Measurements from ENCODE around the gene TDRD9. TPM values are rescaled to one million over a fixed set of nuclear protein-coding genes. Genes with fewer than 3 reads are reported as not detected.
A peak's percentile ranks its signal among the peaks of the same experiment; 100 is the strongest.
"Not testable (repeated sequence)": the region's sequence is repeated elsewhere in the genome, so short reads cannot be mapped to it uniquely, and the experiment has no call there.

Gene TDRD9
- total RNA-seq, 2 experiments from 2014 or later = 1.1 to 1.2 TPM

DNA sequence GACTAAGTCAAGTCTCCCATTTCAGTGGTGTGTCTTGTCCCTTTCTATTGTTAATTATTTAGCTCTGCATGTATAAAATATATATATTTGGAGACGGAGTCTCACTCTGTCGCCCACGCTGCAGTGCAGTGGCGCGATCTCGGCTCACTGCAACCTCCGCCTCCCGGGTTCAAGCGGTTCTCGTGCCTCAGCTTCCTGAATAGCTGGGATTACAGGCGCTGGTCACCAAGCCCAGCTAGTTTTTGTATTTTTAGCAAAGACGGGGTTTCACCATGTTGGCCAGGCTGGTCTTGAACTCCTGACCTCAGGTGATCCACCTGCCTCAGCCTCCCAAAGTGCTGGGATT lies 6.4 kb upstream of the TDRD9 start:
- not testable (repeated sequence) for ATAC-seq; H3K9me3 Mint-ChIP-seq (ENCODE audit: low read depth); H3K27ac Mint-ChIP-seq; DNase-seq; H3K36me3 Mint-ChIP-seq; H3K27me3 Mint-ChIP-seq
- peaks cover 12% of the 10 kb centered on the region for H3K4me1 Mint-ChIP-seq
- CTCF ChIA-PET = interaction anchor here (0.7 to 7.8 kb wide), 8 partner anchors 9 to 285 kb away, joined by 3 to 62 read pairs (median 6); no protein-coding TSS in a partner anchor
- H3K4me3 Mint-ChIP-seq = peak overlapping the region; percentile 92

DNA sequence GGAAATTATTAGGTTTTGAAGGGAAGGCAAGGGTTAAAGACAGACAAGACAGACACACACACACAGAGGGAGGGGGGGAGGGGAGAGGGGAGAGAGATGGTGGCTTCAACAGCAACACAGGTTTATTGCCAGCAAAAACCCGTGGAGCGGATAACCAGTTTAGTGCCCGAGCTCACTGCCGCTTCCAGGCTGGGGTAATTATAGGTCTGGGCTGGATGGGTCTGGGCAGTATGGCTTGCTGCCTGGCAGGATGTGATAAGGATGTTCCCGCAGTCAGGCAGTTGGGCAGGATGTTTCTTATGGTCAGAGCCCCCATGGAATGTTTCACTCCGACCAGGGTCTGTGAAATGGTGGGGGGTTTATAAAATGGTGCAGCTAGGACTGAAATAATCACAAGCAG lies 4.4 kb upstream of the TDRD9 start:
- ATAC-seq (no peak), DNase-seq (no peak)
- Mint-ChIP-seq H3K9me3 (ENCODE audit: low read depth) (no peaks in the 10 kb centered on the region), H3K27me3 (peaks cover 7% of the 10 kb centered on the region), H3K36me3 (peaks cover 4% of the 10 kb centered on the region), H3K4me1 (peaks cover 9% of the 10 kb centered on the region), H3K4me3 (no peak overlapping the region), H3K27ac (no peak overlapping the region)
- CTCF ChIA-PET = interaction anchor here (7.8 kb wide), 1 partner anchor 14 kb away, joined by 62 read pairs; no protein-coding TSS in a partner anchor

DNA sequence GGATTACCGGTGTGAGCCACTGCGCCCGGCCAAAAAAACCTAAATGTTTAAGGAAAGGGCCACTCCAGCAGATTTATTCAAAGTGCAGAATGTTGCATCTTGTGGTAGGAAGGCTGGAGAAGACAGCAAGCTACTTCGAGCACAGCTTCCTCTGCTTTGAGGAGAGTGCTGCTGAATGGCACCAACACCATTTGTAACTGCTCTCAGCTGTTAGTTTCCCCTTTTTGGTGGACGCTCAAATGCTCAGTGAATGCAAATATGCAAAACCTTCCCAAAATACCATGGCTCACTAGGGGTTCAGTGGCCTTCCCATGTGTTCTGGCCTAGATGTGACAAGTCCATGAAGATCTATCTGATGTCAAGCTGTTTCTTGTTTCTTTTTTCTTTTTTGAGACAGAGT lies 2.9 kb upstream of the TDRD9 start:
- Mint-ChIP-seq H3K27me3 (peaks cover 7% of the 10 kb centered on the region), H3K36me3 (no peaks in the 10 kb centered on the region), H3K4me3 (no peak overlapping the region), H3K9me3 (ENCODE audit: low read depth) (no peaks in the 10 kb centered on the region), H3K4me1 (peaks cover 4% of the 10 kb centered on the region), H3K27ac (no peak overlapping the region)
- DNase-seq (no peak), ATAC-seq (no peak)
- CTCF ChIA-PET = no interaction called here

DNA sequence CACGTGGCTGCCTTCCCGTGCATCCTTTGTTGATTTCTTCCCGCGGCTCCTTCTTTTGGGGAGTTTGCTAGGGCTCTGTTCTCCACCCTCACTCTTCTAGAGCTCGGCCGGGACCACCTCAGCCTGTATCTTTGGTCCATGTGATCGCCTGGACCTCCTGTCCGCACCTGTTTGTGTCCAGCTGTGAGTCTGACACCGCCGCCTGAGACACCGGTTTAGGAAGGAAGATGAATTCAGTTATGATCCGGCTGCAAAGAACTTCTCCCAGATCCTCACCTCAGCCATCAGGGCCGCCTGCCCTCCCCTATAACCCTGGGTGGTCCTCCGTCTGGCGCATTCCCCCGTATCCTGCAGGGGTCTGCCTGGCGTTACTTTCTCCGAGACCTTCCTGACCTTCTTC lies 690 bp upstream of the TDRD9 start:
- Mint-ChIP-seq H3K27ac (no peak overlapping the region), H3K27me3 (peaks cover 7% of the 10 kb centered on the region), H3K4me1 (peaks cover 9% of the 10 kb centered on the region), H3K36me3 (no peaks in the 10 kb centered on the region), H3K4me3 (no peak overlapping the region), H3K9me3 (ENCODE audit: low read depth) (no peaks in the 10 kb centered on the region)
- ATAC-seq = no peak
- CTCF ChIA-PET = interaction anchor here (0.7 kb wide), 1 partner anchor 17 kb away, joined by 3 read pairs; no protein-coding TSS in a partner anchor
- no peak for DNase-seq

DNA sequence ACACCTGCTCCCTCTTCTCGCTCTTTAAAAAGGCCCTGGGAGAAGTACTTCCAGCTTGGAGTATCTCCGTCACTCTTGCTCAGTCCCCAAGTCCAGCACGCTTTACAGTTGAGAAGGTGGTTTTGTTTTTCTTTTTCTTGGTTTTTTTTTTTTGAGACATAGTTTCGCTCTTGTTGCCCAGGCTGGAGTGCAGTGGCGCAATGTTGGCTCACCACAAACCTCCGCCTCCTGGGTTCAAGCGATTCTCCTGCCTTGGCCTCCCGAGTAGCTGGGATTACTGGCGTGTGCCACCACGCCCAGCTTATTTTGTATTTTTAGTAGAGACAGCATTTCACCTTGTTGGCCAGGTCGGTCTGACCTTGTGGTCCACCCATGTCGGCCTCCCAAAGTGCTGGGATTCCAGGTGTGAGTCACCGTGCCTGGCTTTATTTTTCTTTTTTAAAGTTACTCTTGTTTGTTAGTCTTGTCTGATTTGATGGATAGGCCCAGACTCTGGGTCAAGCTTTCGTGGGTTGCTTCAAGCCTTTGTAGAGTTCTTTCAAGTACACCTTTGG lies 1.9 kb downstream of the TDRD9 start:
- DNase-seq = no peak
- Mint-ChIP-seq H3K36me3 (no peaks in the 10 kb centered on the region), H3K4me3 (no peak overlapping the region), H3K27ac (no peak overlapping the region), H3K9me3 (ENCODE audit: low read depth) (no peaks in the 10 kb centered on the region), H3K4me1 (peaks cover 18% of the 10 kb centered on the region), H3K27me3 (no peaks in the 10 kb centered on the region)
- CTCF ChIA-PET = interaction anchor here (0.6 to 3.4 kb wide), 4 partner anchors 9 to 54 kb away, joined by 3 to 18 read pairs (median 3); a partner anchor contains a TSS
- ATAC-seq = no peak

DNA sequence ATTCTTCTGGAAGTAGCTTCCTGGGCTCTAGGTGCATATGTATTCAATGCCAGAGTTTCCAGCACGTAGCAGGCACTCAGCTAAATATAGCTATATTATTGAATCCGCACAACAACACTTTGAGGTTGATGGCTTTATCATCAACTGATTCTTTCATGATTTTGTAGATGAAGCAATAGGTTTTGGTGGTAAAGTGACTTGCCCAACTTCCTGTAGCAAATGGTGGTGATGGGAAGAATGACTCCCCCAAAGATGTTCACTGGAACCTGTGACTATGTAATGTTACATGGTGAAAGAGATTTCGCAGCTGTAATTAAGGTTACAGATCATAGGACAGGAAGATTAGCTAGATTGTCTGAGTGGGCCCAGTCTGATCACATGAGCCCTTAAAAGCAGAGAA lies 3.2 kb downstream of the TDRD9 start:
- ATAC-seq (peak; percentile 49), DNase-seq (no peak)
- no peaks in the 10 kb centered on the region for H3K36me3 Mint-ChIP-seq
- no peaks in the 10 kb centered on the region for H3K9me3 Mint-ChIP-seq (ENCODE audit: low read depth)
- CTCF ChIA-PET = interaction anchor here (1.0 to 3.4 kb wide), 3 partner anchors 10 to 31 kb away, joined by 5 to 18 read pairs (median 7); a partner anchor contains a TSS
- no peak overlapping the region for H3K4me3 Mint-ChIP-seq
- no peaks in the 10 kb centered on the region for H3K27me3 Mint-ChIP-seq
- no peak overlapping the region for H3K27ac Mint-ChIP-seq
- peaks cover 21% of the 10 kb centered on the region for H3K4me1 Mint-ChIP-seq

DNA sequence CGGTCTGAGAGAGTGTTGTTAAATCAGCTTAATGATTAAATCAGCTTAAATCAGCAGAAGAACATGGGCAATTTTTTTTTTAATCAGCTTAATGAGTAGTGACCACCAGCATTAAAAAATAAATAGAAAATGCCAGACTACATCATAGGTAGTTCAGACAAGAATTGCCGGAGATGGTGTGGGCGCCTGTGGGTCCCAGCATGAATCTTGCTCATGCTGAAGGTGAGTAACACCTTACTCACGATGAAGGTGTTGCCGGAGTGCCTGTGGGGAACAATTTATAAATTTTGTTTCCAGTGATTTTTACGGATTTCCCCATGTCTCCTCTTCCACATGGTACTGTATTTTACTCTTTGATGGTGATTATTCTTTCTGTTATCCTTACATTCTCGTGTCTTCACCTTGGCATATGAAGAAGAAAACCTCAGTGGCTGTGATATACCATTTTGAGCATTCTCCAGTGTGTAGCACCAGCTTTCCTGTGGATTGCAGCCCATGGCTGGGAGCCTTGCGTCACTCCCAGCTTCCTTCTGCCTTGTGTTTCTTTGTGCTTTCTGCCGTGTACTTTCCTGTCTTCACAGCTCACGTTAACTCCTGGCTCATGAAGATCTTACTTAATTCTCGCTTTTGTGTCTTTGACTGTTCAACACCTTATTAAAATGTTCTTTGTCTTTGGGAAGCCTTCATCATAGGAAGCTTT lies 4.7 kb downstream of the TDRD9 start:
- H3K27me3 Mint-ChIP-seq = no peaks in the 10 kb centered on the region
- ATAC-seq (no peak), DNase-seq (no peak)
- H3K9me3 Mint-ChIP-seq (ENCODE audit: low read depth) = no peaks in the 10 kb centered on the region
- CTCF ChIA-PET = interaction anchor here (1.5 to 2.7 kb wide), 3 partner anchors 12 to 32 kb away, joined by 6 to 7 read pairs (median 7); a partner anchor contains a TSS
- no peak overlapping the region for H3K4me3 Mint-ChIP-seq
- H3K36me3 Mint-ChIP-seq = no peaks in the 10 kb centered on the region
- no peak overlapping the region for H3K27ac Mint-ChIP-seq
- peaks cover 21% of the 10 kb centered on the region for H3K4me1 Mint-ChIP-seq

DNA sequence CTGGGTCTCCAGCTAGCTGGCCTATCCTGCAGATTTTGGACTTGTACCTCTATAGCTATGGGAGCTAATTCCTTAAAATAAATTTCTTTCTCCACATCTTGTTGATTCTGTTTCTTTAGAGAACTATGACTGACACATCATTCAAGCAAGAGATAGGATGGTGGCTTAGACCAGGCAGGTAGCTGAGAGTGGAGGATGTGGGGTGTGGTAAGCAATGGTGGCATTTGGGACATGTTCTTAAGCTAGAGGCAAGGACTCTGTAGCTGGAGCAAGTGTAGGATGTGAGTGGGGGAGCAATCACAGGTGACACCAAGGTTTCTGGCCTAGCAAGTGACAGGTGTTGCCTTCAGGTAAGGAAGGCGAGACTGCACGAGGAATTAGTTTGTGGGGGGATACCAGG lies 6.8 kb downstream of the TDRD9 start:
- no peaks in the 10 kb centered on the region for H3K9me3 Mint-ChIP-seq (ENCODE audit: low read depth)
- no peak overlapping the region for H3K4me3 Mint-ChIP-seq
- peaks cover 7% of the 10 kb centered on the region for H3K27me3 Mint-ChIP-seq
- ATAC-seq (peak; percentile 45), DNase-seq (no peak)
- CTCF ChIA-PET = interaction anchor here (1.0 to 1.4 kb wide), 2 partner anchors 34 to 127 kb away, joined by 3 to 4 read pairs; no protein-coding TSS in a partner anchor
- peaks cover 21% of the 10 kb centered on the region for H3K4me1 Mint-ChIP-seq
- H3K27ac Mint-ChIP-seq = no peak overlapping the region
- no peaks in the 10 kb centered on the region for H3K36me3 Mint-ChIP-seq

DNA sequence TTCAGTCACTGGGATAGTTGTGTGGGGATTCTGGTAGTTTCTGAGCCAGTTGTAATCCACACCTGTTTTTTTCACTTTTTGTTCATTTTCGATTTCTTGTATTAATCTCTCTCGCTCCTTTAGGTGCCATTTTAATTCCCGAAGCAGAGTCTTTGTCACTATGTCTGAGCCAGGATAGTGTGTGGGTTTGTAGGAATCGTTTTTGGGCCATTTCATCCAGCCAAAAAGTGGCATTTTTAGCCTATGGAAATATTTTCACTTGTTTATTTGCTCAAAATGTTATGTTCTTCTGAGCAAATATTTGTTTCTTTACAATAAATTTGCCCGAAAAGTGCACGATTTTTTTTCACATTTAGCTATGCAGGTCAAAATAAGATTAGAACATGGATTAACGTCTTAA lies 13.2 kb downstream of the TDRD9 start:
- H3K27me3 Mint-ChIP-seq = peaks cover 50% of the 10 kb centered on the region
- CTCF ChIA-PET = interaction anchor here (1.3 kb wide), 1 partner anchor 31 kb away, joined by 7 read pairs; no protein-coding TSS in a partner anchor
- H3K36me3 Mint-ChIP-seq = no peaks in the 10 kb centered on the region

DNA sequence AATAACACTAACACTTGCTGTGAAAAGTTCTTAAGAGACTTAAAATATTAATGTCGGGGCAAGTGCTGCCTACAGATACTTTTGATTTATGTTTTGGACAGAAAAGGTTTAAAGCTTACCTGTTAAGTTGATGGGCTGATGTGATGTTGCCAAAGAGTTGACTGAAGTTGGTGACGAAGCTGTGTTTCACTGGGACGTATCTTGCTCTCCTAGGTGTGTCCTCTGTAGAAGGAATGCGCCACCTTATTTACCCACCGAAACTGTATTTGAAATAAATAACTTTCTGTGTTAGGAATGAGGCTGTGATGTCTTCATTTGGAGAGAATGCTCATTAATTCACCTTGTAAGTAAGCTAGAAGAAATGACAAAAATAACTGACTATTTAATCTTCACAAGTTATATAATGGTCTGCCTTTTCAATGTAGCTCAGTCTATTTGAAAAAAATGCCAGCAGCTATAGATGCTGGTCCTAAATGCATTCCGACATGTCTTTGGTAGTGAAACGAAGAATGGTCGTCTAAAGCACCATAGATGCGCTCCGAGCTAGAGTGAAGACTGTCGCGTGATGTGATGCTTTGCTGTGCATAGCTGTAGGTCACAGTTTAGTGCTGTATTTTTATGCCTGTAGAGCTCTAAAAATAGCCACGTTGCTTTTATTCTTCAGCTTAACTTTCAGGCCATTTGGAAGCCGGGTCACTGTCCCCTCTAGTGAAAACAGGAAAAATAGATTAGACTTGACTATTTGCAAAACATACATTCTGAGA lies 13.9 kb downstream of the TDRD9 start, which contains the start of gene RD3L:
TSS of gene RD3L (minus strand) at position 557 of the 764 bp plus-strand sequence. CDS start 834 bp downstream, outside the sequence.
- CTCF ChIA-PET = interaction anchor here (1.3 kb wide), 1 partner anchor 32 kb away, joined by 7 read pairs; no protein-coding TSS in a partner anchor
- no peak within 1 kb of the TSS for H3K27ac Mint-ChIP-seq
- no peak for DNase-seq
- peaks cover 57% of the 10 kb centered on the region for H3K27me3 Mint-ChIP-seq
- ATAC-seq = no peak
- no peaks in the 10 kb centered on the region for H3K9me3 Mint-ChIP-seq (ENCODE audit: low read depth)
- H3K4me3 Mint-ChIP-seq = no peak within 1 kb of the TSS
- H3K36me3 Mint-ChIP-seq = no peaks in the 10 kb centered on the region
- no peaks in the 10 kb centered on the region for H3K4me1 Mint-ChIP-seq

More for the DNA sequence above, 13.2 kb downstream of the TDRD9 start:
- H3K27ac Mint-ChIP-seq = no peak overlapping the region
- no peak overlapping the region for H3K4me3 Mint-ChIP-seq
- DNase-seq = no peak
- no peaks in the 10 kb centered on the region for H3K9me3 Mint-ChIP-seq (ENCODE audit: low read depth)
- ATAC-seq = no peak
- no peaks in the 10 kb centered on the region for H3K4me1 Mint-ChIP-seq

DNA sequence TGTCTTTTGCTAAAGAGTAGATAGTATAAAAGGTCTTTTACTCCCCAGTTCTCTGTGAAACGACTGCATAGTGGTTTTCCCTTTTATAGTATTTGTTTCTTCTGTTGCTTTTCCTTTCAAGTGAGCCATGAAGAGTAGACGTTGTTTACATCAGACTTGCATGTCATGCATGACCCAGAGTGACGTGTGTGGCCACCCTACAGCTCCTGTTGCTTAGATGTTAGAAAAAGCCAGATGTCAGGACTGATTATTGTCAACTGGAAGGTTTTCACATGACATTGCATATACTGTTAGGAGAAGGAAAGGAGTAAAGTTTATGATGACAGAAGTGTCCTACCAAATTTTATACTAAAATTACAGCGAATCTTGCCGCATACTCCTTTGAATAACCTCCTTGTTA lies 15.4 kb downstream of the TDRD9 start:
- ATAC-seq = no peak
- Mint-ChIP-seq H3K4me3 (no peak overlapping the region), H3K36me3 (no peaks in the 10 kb centered on the region), H3K4me1 (no peaks in the 10 kb centered on the region), H3K9me3 (ENCODE audit: low read depth) (no peaks in the 10 kb centered on the region), H3K27me3 (peaks cover 63% of the 10 kb centered on the region), H3K27ac (no peak overlapping the region)
- CTCF ChIA-PET = interaction anchor here (0.9 to 1.0 kb wide), 2 partner anchors 32 to 43 kb away, joined by 3 to 4 read pairs; no protein-coding TSS in a partner anchor
- no peak for DNase-seq

DNA sequence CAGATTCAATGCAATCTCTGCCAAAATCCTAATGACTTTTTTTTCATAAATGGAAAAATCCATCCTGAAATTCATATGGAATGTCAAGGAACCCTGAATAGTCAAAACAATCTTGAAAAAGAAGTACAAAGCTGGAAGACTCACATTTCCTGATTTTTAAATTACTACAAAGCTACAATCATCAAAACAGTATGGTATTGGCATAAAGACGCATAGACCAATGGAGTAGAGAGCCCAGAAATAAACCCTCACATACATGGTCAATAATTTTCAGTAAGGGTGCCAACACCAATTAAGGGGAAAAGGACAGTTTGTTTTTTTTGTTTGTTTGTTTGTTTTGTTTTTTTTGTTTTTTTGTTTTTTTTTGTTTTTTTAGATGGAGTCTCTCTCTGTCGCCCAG lies 18.7 kb downstream of the TDRD9 start:
- no peaks in the 10 kb centered on the region for H3K4me1 Mint-ChIP-seq
- no peak overlapping the region for H3K4me3 Mint-ChIP-seq
- CTCF ChIA-PET = interaction anchor here (0.7 kb wide), 1 partner anchor 37 kb away, joined by 3 read pairs; no protein-coding TSS in a partner anchor
- peaks cover 52% of the 10 kb centered on the region for H3K27me3 Mint-ChIP-seq
- DNase-seq (no peak), ATAC-seq (no peak)
- H3K9me3 Mint-ChIP-seq (ENCODE audit: low read depth) = no peaks in the 10 kb centered on the region
- H3K27ac Mint-ChIP-seq = no peak overlapping the region
- no peaks in the 10 kb centered on the region for H3K36me3 Mint-ChIP-seq

DNA sequence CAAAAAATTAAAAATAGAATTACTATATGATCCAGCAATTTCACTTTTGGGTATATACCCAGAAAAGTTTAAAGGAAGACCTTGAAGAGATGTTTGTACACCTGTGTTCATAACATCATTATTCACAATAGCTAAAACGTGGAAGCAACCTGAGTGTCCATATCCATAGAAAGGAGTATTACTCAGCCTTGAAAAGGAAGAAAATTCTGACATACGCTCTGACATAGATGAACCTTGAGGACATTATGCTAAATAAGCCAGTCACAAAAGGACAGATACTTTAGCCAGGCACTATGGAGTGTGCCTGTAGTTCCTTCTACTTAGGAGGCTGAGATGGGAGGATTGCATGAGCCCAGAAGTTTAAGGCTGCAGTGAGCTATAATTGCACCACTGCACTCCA lies 20.2 kb downstream of the TDRD9 start:
- H3K36me3 Mint-ChIP-seq = no peaks in the 10 kb centered on the region
- H3K27me3 Mint-ChIP-seq = peaks cover 49% of the 10 kb centered on the region
- no peak for DNase-seq
- CTCF ChIA-PET = no interaction called here
- no peak overlapping the region for H3K4me3 Mint-ChIP-seq
- H3K9me3 Mint-ChIP-seq (ENCODE audit: low read depth) = no peaks in the 10 kb centered on the region
- ATAC-seq = no peak
- H3K27ac Mint-ChIP-seq = no peak overlapping the region
- no peaks in the 10 kb centered on the region for H3K4me1 Mint-ChIP-seq

All from activated CD8-positive, alpha-beta memory T cell treated with anti-CD3 and anti-CD28 coated beads, Interleukin-2, amount 10 ng/mL, durations not matched to agents 7 days and 5 days (primary cell).